ENCODE results near the gene PTGES3.

DNA sequence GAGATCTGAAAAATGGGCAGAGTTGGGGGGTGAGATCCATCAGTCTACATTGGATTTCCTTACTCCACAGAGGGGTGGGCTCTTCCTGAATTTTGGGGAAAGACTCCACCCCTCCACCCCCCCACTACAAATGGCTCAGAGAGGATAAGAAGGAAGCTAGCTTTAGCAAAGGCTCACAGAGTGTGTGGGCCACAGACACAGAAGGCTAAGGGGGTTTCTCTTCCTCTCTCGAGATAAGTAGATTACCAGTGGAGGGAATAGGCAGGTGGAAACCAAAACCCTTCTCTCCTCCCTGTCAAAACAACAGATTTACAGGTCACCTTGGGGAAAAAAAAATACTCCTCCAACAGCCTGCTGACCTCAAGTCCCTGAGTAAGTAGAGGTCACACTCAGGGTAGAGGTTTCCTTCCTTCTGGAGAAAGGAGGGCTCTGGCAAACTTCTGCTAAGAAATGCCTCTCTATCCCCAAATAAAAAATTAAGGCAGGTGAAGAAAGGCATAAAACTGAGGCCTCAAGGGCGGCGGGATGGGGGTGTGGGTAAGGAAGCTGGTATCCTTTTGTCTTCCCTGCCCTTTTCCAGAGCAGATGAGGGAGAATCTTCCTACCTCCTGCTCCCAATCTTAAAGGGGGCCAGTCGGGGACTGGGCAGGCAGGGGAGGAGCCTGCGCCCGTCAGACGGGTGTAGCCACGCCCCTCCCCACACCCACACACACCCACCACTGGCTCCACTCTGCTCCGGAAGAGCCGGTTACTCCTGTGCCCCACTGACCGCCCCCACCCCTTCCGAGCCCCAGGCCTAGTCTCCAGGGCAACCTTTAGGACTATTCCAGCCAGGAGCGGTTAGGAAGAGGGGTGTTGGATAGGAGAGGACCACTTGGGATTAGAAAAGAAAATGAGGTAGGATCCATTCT lies 56.0 kb downstream of the PTGES3 start:
- TF ChIP-seq, protein P1, sequence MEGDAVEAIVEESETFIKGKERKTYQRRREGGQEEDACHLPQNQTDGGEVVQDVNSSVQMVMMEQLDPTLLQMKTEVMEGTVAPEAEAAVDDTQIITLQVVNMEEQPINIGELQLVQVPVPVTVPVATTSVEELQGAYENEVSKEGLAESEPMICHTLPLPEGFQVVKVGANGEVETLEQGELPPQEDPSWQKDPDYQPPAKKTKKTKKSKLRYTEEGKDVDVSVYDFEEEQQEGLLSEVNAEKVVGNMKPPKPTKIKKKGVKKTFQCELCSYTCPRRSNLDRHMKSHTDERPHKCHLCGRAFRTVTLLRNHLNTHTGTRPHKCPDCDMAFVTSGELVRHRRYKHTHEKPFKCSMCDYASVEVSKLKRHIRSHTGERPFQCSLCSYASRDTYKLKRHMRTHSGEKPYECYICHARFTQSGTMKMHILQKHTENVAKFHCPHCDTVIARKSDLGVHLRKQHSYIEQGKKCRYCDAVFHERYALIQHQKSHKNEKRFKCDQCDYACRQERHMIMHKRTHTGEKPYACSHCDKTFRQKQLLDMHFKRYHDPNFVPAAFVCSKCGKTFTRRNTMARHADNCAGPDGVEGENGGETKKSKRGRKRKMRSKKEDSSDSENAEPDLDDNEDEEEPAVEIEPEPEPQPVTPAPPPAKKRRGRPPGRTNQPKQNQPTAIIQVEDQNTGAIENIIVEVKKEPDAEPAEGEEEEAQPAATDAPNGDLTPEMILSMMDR (tag by site-specific recombination; IDR thresholded peaks at IDR 0.05): no peak
- TF ChIP-seq ZNF768 (tag by site-specific recombination; IDR thresholded peaks at IDR 0.05) (no peak), ZNF175 (tag by site-specific recombination; IDR thresholded peaks at IDR 0.05) (no peak), ZNF549 (tag by site-specific recombination; IDR thresholded peaks at IDR 0.05) (no peak), ZNF114 (tag by site-specific recombination; IDR thresholded peaks at IDR 0.05) (no peak), ZNF302 (tag by site-specific recombination; IDR thresholded peaks at IDR 0.05; ENCODE audit: low read depth) (no peak), ZNF23 (tag by site-specific recombination; IDR thresholded peaks at IDR 0.05; ENCODE audit: borderline replicate concordance) (no peak)
- TF ChIP-seq, protein P2, sequence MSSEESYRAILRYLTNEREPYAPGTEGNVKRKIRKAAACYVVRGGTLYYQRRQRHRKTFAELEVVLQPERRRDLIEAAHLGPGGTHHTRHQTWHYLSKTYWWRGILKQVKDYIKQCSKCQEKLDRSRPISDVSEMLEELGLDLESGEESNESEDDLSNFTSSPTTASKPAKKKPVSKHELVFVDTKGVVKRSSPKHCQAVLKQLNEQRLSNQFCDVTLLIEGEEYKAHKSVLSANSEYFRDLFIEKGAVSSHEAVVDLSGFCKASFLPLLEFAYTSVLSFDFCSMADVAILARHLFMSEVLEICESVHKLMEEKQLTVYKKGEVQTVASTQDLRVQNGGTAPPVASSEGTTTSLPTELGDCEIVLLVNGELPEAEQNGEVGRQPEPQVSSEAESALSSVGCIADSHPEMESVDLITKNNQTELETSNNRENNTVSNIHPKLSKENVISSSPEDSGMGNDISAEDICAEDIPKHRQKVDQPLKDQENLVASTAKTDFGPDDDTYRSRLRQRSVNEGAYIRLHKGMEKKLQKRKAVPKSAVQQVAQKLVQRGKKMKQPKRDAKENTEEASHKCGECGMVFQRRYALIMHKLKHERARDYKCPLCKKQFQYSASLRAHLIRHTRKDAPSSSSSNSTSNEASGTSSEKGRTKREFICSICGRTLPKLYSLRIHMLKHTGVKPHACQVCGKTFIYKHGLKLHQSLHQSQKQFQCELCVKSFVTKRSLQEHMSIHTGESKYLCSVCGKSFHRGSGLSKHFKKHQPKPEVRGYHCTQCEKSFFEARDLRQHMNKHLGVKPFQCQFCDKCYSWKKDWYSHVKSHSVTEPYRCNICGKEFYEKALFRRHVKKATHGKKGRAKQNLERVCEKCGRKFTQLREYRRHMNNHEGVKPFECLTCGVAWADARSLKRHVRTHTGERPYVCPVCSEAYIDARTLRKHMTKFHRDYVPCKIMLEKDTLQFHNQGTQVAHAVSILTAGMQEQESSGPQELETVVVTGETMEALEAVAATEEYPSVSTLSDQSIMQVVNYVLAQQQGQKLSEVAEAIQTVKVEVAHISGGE (tag by site-specific recombination; conservative IDR thresholded peaks at IDR 0.05; ENCODE audit: low read depth): 0 out of 2 replicates have a peak, but pooled peaks have one; percentile 19
- TF ChIP-seq, protein P3, sequence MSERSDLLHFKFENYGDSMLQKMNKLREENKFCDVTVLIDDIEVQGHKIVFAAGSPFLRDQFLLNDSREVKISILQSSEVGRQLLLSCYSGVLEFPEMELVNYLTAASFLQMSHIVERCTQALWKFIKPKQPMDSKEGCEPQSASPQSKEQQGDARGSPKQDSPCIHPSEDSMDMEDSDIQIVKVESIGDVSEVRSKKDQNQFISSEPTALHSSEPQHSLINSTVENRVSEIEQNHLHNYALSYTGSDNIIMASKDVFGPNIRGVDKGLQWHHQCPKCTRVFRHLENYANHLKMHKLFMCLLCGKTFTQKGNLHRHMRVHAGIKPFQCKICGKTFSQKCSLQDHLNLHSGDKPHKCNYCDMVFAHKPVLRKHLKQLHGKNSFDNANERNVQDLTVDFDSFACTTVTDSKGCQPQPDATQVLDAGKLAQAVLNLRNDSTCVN (tag by site-specific recombination; optimal IDR thresholded peaks at IDR 0.05): no peak
- TF ChIP-seq, protein P4, sequence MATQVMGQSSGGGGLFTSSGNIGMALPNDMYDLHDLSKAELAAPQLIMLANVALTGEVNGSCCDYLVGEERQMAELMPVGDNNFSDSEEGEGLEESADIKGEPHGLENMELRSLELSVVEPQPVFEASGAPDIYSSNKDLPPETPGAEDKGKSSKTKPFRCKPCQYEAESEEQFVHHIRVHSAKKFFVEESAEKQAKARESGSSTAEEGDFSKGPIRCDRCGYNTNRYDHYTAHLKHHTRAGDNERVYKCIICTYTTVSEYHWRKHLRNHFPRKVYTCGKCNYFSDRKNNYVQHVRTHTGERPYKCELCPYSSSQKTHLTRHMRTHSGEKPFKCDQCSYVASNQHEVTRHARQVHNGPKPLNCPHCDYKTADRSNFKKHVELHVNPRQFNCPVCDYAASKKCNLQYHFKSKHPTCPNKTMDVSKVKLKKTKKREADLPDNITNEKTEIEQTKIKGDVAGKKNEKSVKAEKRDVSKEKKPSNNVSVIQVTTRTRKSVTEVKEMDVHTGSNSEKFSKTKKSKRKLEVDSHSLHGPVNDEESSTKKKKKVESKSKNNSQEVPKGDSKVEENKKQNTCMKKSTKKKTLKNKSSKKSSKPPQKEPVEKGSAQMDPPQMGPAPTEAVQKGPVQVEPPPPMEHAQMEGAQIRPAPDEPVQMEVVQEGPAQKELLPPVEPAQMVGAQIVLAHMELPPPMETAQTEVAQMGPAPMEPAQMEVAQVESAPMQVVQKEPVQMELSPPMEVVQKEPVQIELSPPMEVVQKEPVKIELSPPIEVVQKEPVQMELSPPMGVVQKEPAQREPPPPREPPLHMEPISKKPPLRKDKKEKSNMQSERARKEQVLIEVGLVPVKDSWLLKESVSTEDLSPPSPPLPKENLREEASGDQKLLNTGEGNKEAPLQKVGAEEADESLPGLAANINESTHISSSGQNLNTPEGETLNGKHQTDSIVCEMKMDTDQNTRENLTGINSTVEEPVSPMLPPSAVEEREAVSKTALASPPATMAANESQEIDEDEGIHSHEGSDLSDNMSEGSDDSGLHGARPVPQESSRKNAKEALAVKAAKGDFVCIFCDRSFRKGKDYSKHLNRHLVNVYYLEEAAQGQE (tag by site-specific recombination; IDR thresholded peaks at IDR 0.05): no peak
